GM21360 (cell line): ENCODE measurements around the gene SCYL2.
"Not testable (repeated sequence)": the region's sequence is repeated elsewhere in the genome, so short reads cannot be mapped to it uniquely, and the experiment has no call there.

Experiments
- ATAC-seq: cut with Tn5 transposase; IDR thresholded peaks from one replicate; pipeline ENCODE4 v1.9.1; 2021; ENCODE audit warnings: mild to moderate bottlenecking, moderate library complexity; ENCODE audit not compliant: unreplicated experiment

SCYL2 gene

GRCh38 chr12:100266835-100267602 lies at the start of gene SCYL2, which contains the start of gene DEPDC4:
Gene SCYL2, plus strand, starts transcription at chr12:100267177. Its CDS starts 15,794 bp downstream, at chr12:100282971.
Gene DEPDC4, minus strand, starts transcription at chr12:100267079. Its CDS starts 3 bp downstream, at chr12:100267076.
- peak; percentile 90 for ATAC-seq

GRCh38 chr12:100219328-100220109 lies 47.5 kb upstream of the SCYL2 start:
- ATAC-seq = no peak

- ATAC-seq = no peak
Observed at GRCh38 chr12:100221523-100221922, 45.5 kb upstream of the SCYL2 start.

GRCh38 chr12:100222173-100222572 lies 44.8 kb upstream of the SCYL2 start:
- ATAC-seq = not testable (repeated sequence)

GRCh38 chr12:100225491-100225890 lies 41.5 kb upstream of the SCYL2 start:
- no peak for ATAC-seq

- ATAC-seq = no peak
Observed at GRCh38 chr12:100229036-100229635, 37.8 kb upstream of the SCYL2 start.

- no peak for ATAC-seq
Observed at GRCh38 chr12:100229876-100230275, 37.1 kb upstream of the SCYL2 start.

- not testable (repeated sequence) for ATAC-seq
Observed at GRCh38 chr12:100231873-100232272, 35.1 kb upstream of the SCYL2 start.

- ATAC-seq = no peak
Observed at GRCh38 chr12:100234166-100234565, 32.8 kb upstream of the SCYL2 start.

- ATAC-seq = peak; percentile 64
Observed at GRCh38 chr12:100234591-100235304, 32.2 kb upstream of the SCYL2 start.

- no peak for ATAC-seq
Observed at GRCh38 chr12:100238801-100239200, 28.2 kb upstream of the SCYL2 start.

- ATAC-seq = no peak
Observed at GRCh38 chr12:100239589-100239988, 27.4 kb upstream of the SCYL2 start.

GRCh38 chr12:100243137-100243536 lies 23.8 kb upstream of the SCYL2 start:
- ATAC-seq = no peak

- ATAC-seq = no peak
Observed at GRCh38 chr12:100247765-100248164, 19.2 kb upstream of the SCYL2 start.

- ATAC-seq = no peak
Observed at GRCh38 chr12:100248886-100249285, 18.1 kb upstream of the SCYL2 start.

GRCh38 chr12:100249941-100250340 lies 17.0 kb upstream of the SCYL2 start:
- ATAC-seq = no peak

- no peak for ATAC-seq
Observed at GRCh38 chr12:100251917-100252316, 15.1 kb upstream of the SCYL2 start.

GRCh38 chr12:100253437-100253836 lies 13.5 kb upstream of the SCYL2 start:
- ATAC-seq = no peak

- no peak for ATAC-seq
Observed at GRCh38 chr12:100254876-100255275, 12.1 kb upstream of the SCYL2 start.

GRCh38 chr12:100258127-100258526 lies 8.8 kb upstream of the SCYL2 start:
- ATAC-seq = no peak

GRCh38 chr12:100263131-100263530 lies 3.8 kb upstream of the SCYL2 start:
- no peak for ATAC-seq
